GM20000 (cell line): ENCODE measurements around the gene MAF.

Experiments
- DNase-seq: peaks from one replicate; pipeline ENCODE4 v3.0.0; 2012; ENCODE audit warnings: low spot score
- TF ChIP-seq, protein P1 (sequence below): IDR thresholded peaks from 2 replicates; pipeline ENCODE4 v1.5.1; 2012; ENCODE audit warnings: mild to moderate bottlenecking, control low read depth; ENCODE audit errors: extremely low read depth, missing control alignments

Gene MAF

DNA sequence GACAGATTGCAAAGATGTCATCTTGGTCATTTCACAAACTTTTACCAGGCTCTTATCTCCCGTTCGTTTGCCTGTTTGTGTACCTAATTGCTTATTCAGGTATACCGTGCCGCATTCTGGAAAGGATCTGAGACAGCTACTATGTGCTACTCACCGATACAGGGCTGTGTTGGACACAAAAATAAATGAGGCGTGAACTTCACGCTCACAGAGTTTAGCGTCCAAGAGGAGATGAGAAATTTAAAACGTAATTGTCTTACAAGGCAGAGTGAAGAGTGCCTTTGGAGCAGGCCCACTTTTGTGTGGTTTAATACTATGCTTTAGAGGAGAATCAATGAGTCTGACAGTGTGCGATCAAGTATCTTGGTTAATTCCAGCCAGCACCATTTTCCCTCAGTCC is 26.7 kb downstream of the MAF start:
- TF ChIP-seq, protein P1, sequence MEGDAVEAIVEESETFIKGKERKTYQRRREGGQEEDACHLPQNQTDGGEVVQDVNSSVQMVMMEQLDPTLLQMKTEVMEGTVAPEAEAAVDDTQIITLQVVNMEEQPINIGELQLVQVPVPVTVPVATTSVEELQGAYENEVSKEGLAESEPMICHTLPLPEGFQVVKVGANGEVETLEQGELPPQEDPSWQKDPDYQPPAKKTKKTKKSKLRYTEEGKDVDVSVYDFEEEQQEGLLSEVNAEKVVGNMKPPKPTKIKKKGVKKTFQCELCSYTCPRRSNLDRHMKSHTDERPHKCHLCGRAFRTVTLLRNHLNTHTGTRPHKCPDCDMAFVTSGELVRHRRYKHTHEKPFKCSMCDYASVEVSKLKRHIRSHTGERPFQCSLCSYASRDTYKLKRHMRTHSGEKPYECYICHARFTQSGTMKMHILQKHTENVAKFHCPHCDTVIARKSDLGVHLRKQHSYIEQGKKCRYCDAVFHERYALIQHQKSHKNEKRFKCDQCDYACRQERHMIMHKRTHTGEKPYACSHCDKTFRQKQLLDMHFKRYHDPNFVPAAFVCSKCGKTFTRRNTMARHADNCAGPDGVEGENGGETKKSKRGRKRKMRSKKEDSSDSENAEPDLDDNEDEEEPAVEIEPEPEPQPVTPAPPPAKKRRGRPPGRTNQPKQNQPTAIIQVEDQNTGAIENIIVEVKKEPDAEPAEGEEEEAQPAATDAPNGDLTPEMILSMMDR, result no peak
- DNase-seq, result no peak

DNA sequence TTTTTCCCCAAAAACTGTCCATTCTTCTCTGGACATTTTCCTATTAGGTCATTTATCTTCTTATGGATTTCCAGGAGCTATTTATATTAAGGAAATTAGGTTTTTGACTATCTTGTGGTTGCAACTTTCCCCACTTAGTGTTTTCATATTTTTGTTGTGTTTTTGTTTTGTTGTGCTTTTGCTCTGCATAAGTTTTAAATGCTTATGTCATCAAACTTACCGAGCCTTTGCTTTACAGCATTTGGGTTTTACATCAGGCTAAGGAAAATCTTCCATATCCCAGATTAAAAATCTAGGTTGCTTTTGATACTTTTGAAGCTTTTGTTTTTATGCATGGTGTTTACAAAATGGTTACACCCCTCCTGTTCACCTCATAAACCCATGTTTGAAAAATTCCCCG is 27.5 kb downstream of the MAF start:
- TF ChIP-seq, protein P1, result no peak
- DNase-seq, result no peak

DNA sequence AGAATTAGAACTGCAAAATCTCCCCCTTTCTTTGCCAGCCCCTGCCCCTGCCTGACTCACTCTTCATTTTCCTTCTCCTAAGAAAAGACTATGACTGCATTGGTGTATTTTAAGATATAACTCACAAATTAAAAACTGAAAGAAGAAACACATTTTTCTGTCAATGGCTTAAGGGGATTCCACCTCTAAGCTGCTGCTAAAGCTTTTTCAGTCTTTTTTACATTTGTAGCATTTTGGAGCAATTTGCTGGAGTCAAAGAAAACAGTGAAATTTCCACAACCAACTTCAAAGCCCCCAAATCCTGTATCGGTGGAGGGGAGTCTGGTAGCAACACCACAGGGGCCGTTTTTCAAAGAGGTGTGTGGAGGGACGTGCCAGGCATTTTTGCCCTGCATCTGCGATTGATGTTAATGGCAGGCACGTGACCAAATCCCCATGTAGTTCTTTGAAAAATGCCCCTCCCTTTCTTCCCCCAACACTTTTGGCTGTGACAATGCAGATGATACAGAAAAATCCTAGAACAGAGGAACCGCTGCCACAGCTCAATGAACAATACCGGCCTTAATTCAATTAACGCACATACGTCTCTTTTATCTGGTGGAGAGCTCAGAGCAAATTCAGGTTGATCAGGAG is 28.5 kb downstream of the MAF start:
- TF ChIP-seq, protein P1, result no peak
- DNase-seq, result no peak

DNA sequence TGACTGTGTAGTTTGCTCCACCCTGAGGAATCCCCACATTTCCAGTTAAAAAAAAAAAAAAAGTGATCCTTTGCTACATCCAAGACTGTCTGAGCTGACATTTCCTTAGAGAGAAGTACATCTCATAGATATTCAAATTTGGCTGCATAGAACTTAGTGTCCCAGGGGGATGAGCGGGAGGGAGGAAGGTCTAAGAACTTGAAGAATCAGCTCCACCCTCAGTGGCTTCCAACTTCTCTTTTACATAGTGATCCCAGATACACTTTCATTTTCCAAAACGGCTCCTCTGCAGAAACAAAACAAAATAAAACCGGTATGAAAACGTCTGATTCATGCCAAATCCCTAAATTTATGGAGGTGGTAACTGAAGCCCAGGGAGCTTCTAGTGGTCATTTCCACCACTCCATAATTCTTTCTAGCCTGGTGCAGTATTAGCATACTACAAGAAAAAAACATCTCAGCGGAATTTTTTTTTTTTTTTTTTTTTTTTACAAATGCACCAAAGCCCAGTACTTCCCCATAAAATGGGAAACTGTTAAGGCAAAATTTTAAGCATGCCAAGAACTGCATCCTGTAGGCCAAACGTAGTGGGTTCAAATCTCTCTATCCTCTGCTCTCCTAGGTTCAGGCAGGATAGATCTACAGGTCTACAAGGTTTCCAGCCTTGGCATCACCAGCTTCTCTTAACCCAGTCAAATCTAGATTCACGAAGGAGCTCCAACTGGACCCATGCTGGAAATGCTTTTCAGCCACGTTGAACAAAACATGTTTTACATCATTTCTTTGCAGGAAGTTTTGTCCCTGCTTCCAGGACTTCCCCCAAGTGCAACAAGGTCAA is 29.3 kb downstream of the MAF start:
- DNase-seq, result no peak
- TF ChIP-seq, protein P1, result no peak

DNA sequence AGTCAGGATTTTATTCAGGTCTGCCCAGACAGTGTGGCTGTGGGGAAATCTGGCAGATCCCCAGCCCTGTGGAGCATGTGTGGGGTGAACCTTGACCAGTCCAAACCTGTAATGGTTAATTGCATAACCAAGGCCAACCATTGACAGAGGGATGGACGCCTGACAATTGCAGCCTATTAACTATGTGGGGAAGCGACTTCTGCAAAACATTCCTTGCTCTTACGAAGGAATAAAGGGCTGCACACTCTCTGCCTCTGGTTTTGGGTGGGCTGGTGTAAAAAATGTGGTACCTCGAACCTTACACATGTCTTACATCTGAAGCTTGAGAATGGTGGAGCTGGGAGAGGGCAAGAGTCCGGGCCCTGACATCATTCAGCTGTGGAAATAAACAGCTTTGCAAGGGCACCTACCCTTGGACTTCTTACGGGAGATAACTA is 35.8 kb downstream of the MAF start:
- no peak for DNase-seq

DNA sequence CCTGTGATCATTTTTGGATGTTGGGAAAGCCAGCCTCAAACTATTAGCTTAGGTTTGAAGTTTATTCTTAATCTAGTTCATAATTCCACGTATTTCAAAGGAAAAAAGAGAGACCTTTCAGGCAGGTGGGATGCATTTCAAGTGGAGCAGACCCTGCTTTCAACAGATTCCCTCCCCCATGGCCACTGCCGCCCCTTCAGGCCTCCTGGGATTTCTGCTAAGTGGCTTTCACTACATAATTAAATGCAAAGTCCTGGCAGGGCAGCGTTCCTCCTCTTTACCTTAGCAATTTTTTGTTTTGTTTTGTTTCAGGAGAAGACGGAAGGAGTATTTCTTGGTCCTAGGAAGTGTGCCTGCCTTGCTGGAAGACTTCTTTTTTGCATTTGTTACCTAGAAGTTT is 36.6 kb downstream of the MAF start:
- DNase-seq, result no peak
- TF ChIP-seq, protein P1, result no peak

More for the DNA sequence above, 35.8 kb downstream of the MAF start:
- TF ChIP-seq, protein P1, result no peak

DNA sequence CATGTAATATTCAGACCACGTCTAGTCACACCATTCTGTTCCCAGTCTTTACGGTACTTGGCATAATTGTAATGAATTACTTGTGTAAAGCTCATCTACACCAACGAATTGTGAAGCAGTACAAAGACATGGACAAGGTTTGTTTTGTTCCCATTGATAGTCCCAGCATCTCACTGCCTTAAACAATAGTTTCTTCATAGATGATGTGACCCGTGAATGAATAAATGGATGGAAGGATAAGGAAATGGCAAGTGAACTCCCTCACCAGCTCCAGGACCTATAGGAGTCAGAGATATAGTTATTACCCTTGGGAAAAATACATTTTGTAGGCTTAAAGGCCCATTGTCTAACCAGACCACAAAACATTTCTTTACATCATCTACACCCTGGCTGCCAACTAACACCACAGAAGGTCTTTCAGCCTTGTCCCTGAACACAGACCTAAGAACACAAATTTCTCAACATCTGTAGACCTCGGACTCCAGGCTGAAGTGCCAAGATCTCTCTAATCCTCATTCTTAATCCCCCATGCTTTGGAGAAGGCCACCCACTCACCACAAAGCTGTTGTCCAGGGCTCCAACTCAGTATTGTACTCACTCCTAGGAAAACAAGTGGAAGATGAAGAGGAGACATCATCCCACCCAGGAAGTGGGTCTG is 38.2 kb downstream of the MAF start:
- no peak for DNase-seq

More for the DNA sequence above, 38.2 kb downstream of the MAF start:
- TF ChIP-seq, protein P1, result no peak
